ENCODE results near the gene PKD2L1.
"Not testable (repeated sequence)": the region's sequence is repeated elsewhere in the genome, so short reads cannot be mapped to it uniquely, and the experiment has no call there.

PKD2L1 gene

DNA sequence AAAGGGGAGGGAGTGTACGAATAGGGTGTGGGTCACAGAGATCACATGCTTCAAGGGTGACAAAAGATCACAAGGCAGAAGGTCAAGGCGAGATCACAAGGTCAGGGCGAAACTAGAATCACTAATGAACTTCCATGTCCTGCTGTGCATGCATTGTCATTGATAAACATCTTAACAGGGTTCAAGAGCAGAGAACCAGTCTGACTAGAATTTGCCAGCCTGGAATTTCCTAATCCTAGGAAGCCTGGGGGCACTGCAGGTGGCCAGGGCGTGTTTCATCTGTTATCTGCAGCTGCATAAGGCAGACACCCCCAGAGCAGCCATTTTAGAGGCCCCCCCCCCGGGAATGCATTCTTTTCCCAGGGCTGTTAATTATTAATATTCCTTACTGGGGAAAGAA is 28.9 kb downstream of the PKD2L1 start:
- not testable (repeated sequence) for H3K18ac ChIP-seq (ENCODE audit: low read depth in 1 of 2, low read length in 2 of 2); H3K4me1 ChIP-seq (ENCODE audit: control insufficient read depth, insufficient read depth, low read depth, low read length); H3K4me3 ChIP-seq (ENCODE audit: insufficient read depth in 1 of 2, low read depth in 1 of 2, low read length in 2 of 2); H3K9ac ChIP-seq (ENCODE audit: low read length); H3K36me3 ChIP-seq (ENCODE audit: control insufficient read depth in 1 of 2, insufficient read depth in 2 of 2, low read depth in 1 of 2, low read length in 2 of 2); H3K14ac ChIP-seq (ENCODE audit: low read length in 2 of 2); H3K23ac ChIP-seq (ENCODE audit: low read length in 2 of 2); H2BK5ac ChIP-seq (ENCODE audit: low read depth, low read length, poor library complexity, severe bottlenecking); H3K4me2 ChIP-seq (ENCODE audit: low read length, poor library complexity, severe bottlenecking); H4K8ac ChIP-seq (ENCODE audit: low read length); H2AFZ ChIP-seq (ENCODE audit: low read depth, low read length); H2AK5ac ChIP-seq (ENCODE audit: low read length, severe bottlenecking); H2BK15ac ChIP-seq (ENCODE audit: low read depth, poor library complexity, severe bottlenecking); H3K4ac ChIP-seq (ENCODE audit: low read depth in 1 of 2, low read length in 2 of 2); H3K9me3 ChIP-seq (ENCODE audit: control insufficient read depth, low read length); H2BK12ac ChIP-seq (ENCODE audit: low read length in 2 of 2); H4K91ac ChIP-seq (ENCODE audit: low read length); H3K79me1 ChIP-seq (replicated peaks; ENCODE audit: low read length, poor library complexity, severe bottlenecking); H3K27ac ChIP-seq (ENCODE audit: low read length, poor library complexity, severe bottlenecking); DNase-seq; H2BK120ac ChIP-seq (ENCODE audit: low read depth, low read length)
- peaks cover 28 to 52% of the 10 kb centered on the region in 2 experiments for H3K27me3 ChIP-seq (ENCODE audit: control insufficient read depth in 1 of 2, insufficient read depth in 1 of 2, low read length in 2 of 2)
- 69% methylated on average over 4 of the region's 5 CpGs for WGBS

DNA sequence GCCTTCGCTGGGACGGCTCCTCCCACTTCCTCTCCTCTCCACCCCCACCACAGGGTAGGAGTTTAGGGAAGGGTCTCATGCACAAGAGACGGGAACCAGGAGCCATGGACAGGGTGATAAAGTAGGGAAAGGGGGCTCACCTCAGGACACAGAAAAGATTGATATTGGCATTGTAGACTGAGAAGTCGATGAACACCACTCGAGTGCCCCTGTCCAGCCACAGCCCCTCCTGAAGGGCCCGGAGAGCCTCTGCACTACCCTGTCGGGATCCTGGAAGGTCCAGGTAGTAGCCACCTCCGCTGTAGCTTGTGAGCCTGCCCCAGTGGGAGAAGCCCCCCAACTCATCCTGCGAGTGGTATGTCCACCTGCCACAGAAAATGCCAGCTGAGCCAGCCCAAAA is 32.8 kb downstream of the PKD2L1 start:
- WGBS = 70% methylated on average over 7 of the region's 9 CpGs
- no peak overlapping the region for H3K4me3 ChIP-seq (ENCODE audit: insufficient read depth in 1 of 2, low read depth in 1 of 2, low read length in 2 of 2)
- H3K27ac ChIP-seq (ENCODE audit: low read length, poor library complexity, severe bottlenecking) = no peak overlapping the region
- no peak overlapping the region for H2BK120ac ChIP-seq (ENCODE audit: low read depth, low read length)
- H4K8ac ChIP-seq (ENCODE audit: low read length) = no peak overlapping the region
- H3K4me1 ChIP-seq (ENCODE audit: control insufficient read depth, insufficient read depth, low read depth, low read length) = no peaks in the 10 kb centered on the region
- no peak overlapping the region for H3K23ac ChIP-seq (ENCODE audit: low read length in 2 of 2)
- peaks cover 37 to 46% of the 10 kb centered on the region in 2 experiments for H3K27me3 ChIP-seq (ENCODE audit: control insufficient read depth in 1 of 2, insufficient read depth in 1 of 2, low read length in 2 of 2)
- no peaks in the 10 kb centered on the region for H3K79me1 ChIP-seq (replicated peaks; ENCODE audit: low read length, poor library complexity, severe bottlenecking)
- no peak overlapping the region for H3K18ac ChIP-seq (ENCODE audit: low read depth in 1 of 2, low read length in 2 of 2)
- no peak overlapping the region for H2BK15ac ChIP-seq (ENCODE audit: low read depth, poor library complexity, severe bottlenecking)
- H2AFZ ChIP-seq (ENCODE audit: low read depth, low read length) = no peak overlapping the region
- H3K36me3 ChIP-seq (ENCODE audit: control insufficient read depth in 1 of 2, insufficient read depth in 2 of 2, low read depth in 1 of 2, low read length in 2 of 2) = no peaks in the 10 kb centered on the region
- no peak overlapping the region for H4K91ac ChIP-seq (ENCODE audit: low read length)
- no peak overlapping the region for H3K9ac ChIP-seq (ENCODE audit: low read length)
- H2BK12ac ChIP-seq (ENCODE audit: low read length in 2 of 2) = no peak overlapping the region
- no peak overlapping the region for H2AK5ac ChIP-seq (ENCODE audit: low read length, severe bottlenecking)
- no peak overlapping the region for H2BK5ac ChIP-seq (ENCODE audit: low read depth, low read length, poor library complexity, severe bottlenecking)
- no peak for DNase-seq
- H3K9me3 ChIP-seq (ENCODE audit: control insufficient read depth, low read length) = no peaks in the 10 kb centered on the region
- H3K4me2 ChIP-seq (ENCODE audit: low read length, poor library complexity, severe bottlenecking) = no peak overlapping the region
- no peak overlapping the region for H3K14ac ChIP-seq (ENCODE audit: low read length in 2 of 2)
- H3K4ac ChIP-seq (ENCODE audit: low read depth in 1 of 2, low read length in 2 of 2) = no peak overlapping the region

DNA sequence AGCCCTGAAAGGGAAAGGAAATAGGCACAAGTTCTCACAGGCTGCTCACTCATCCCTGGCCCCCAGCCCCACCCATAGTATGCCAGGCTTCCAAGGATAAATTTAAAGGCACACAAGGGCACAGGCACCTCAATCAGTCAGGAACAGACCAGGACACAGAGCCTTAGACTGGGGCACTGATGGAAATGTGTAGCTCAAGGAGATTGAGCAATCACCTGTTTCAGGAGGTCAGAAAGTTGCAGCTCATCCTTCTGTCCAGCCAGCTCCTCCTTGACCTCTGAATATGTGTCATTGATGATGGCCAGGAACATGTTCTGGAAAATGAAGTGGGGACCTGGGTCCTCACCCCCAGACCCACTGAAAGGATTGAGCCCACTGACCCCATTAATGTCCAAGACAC is 37.0 kb downstream of the PKD2L1 start:
- DNase-seq = no peak
- H3K79me1 ChIP-seq (replicated peaks; ENCODE audit: low read length, poor library complexity, severe bottlenecking) = no peaks in the 10 kb centered on the region
- no peak overlapping the region for H3K4me3 ChIP-seq (ENCODE audit: insufficient read depth in 1 of 2, low read depth in 1 of 2, low read length in 2 of 2)

DNA sequence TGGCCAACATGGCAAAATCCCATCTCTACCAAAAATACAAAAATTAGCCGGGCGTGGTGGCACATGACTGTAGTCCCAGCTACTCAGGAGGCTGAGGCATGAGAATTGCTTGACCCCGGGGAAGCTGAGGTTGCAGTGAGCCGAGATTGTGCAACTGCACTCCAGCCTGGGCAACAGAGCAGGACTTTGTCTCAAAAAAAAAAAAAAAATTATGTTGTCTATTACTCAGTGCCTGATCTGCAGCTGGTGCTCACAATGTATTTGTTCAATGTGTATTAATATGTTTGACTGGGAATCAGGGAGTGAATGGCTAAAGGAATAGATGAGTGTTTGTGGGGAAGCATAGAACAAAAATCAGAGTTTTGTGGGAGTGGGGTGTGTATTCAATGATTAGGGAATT is 37.7 kb downstream of the PKD2L1 start:
- not testable (repeated sequence) for H3K18ac ChIP-seq (ENCODE audit: low read depth in 1 of 2, low read length in 2 of 2); H3K14ac ChIP-seq (ENCODE audit: low read length in 2 of 2); H3K4me2 ChIP-seq (ENCODE audit: low read length, poor library complexity, severe bottlenecking); H3K4me3 ChIP-seq (ENCODE audit: insufficient read depth in 1 of 2, low read depth in 1 of 2, low read length in 2 of 2); H2BK120ac ChIP-seq (ENCODE audit: low read depth, low read length); H3K4ac ChIP-seq (ENCODE audit: low read depth in 1 of 2, low read length in 2 of 2); H2BK12ac ChIP-seq (ENCODE audit: low read length in 2 of 2); H2BK15ac ChIP-seq (ENCODE audit: low read depth, poor library complexity, severe bottlenecking); H3K4me1 ChIP-seq (ENCODE audit: control insufficient read depth, insufficient read depth, low read depth, low read length); H2BK5ac ChIP-seq (ENCODE audit: low read depth, low read length, poor library complexity, severe bottlenecking); H3K27ac ChIP-seq (ENCODE audit: low read length, poor library complexity, severe bottlenecking); H2AK5ac ChIP-seq (ENCODE audit: low read length, severe bottlenecking); H3K79me1 ChIP-seq (replicated peaks; ENCODE audit: low read length, poor library complexity, severe bottlenecking); H4K91ac ChIP-seq (ENCODE audit: low read length); H3K9me3 ChIP-seq (ENCODE audit: control insufficient read depth, low read length); H2AFZ ChIP-seq (ENCODE audit: low read depth, low read length); H3K9ac ChIP-seq (ENCODE audit: low read length); H4K8ac ChIP-seq (ENCODE audit: low read length); H3K36me3 ChIP-seq (ENCODE audit: control insufficient read depth in 1 of 2, insufficient read depth in 2 of 2, low read depth in 1 of 2, low read length in 2 of 2); H3K23ac ChIP-seq (ENCODE audit: low read length in 2 of 2)
- 76% methylated on average over 4 of the region's 4 CpGs for WGBS
- DNase-seq = peak; percentile 7
- H3K27me3 ChIP-seq (ENCODE audit: control insufficient read depth in 1 of 2, insufficient read depth in 1 of 2, low read length in 2 of 2) = peaks cover 24 to 53% of the 10 kb centered on the region in 2 experiments

More for the DNA sequence above, 37.0 kb downstream of the PKD2L1 start:
- Histone ChIP-seq H2BK120ac (ENCODE audit: low read depth, low read length) (no peak overlapping the region), H3K27ac (ENCODE audit: low read length, poor library complexity, severe bottlenecking) (no peak overlapping the region), H4K8ac (ENCODE audit: low read length) (no peak overlapping the region), H3K4me2 (ENCODE audit: low read length, poor library complexity, severe bottlenecking) (no peak overlapping the region), H3K4me1 (ENCODE audit: control insufficient read depth, insufficient read depth, low read depth, low read length) (no peaks in the 10 kb centered on the region), H3K4ac (ENCODE audit: low read depth in 1 of 2, low read length in 2 of 2) (no peak overlapping the region), H2AK5ac (ENCODE audit: low read length, severe bottlenecking) (no peak overlapping the region), H2BK12ac (ENCODE audit: low read length in 2 of 2) (no peak overlapping the region), H3K23ac (ENCODE audit: low read length in 2 of 2) (no peak overlapping the region), H2BK15ac (ENCODE audit: low read depth, poor library complexity, severe bottlenecking) (no peak overlapping the region), H3K18ac (ENCODE audit: low read depth in 1 of 2, low read length in 2 of 2) (no peak overlapping the region), H2AFZ (ENCODE audit: low read depth, low read length) (no peak overlapping the region), H3K36me3 (ENCODE audit: control insufficient read depth in 1 of 2, insufficient read depth in 2 of 2, low read depth in 1 of 2, low read length in 2 of 2) (no peaks in the 10 kb centered on the region), H3K9me3 (ENCODE audit: control insufficient read depth, low read length) (no peaks in the 10 kb centered on the region), H3K27me3 (ENCODE audit: control insufficient read depth in 1 of 2, insufficient read depth in 1 of 2, low read length in 2 of 2) (peaks cover 32 to 56% of the 10 kb centered on the region in 2 experiments), H3K9ac (ENCODE audit: low read length) (no peak overlapping the region), H3K14ac (ENCODE audit: low read length in 2 of 2) (no peak overlapping the region), H4K91ac (ENCODE audit: low read length) (no peak overlapping the region), H2BK5ac (ENCODE audit: low read depth, low read length, poor library complexity, severe bottlenecking) (no peak overlapping the region)
